Measurements from ENCODE around the gene HDHD3.
"Not testable (repeated sequence)": the region's sequence is repeated elsewhere in the genome, so short reads cannot be mapped to it uniquely, and the experiment has no call there.

The HDHD3 gene

GRCh38 chr9:113386571-113387393, 10.0 kb upstream of the HDHD3 start:
- H3K9me3 ChIP-seq (ENCODE audit: control insufficient read depth, low read length), result no peaks in the 10 kb centered on the region
- H3K9ac ChIP-seq (ENCODE audit: low read length), result peak overlapping the region; percentile 47
- no peaks in the 10 kb centered on the region for H3K27me3 ChIP-seq (ENCODE audit: control insufficient read depth, insufficient read depth, low read length)
- peaks cover 50% of the 10 kb centered on the region for H3K4me1 ChIP-seq (ENCODE audit: control insufficient read depth, insufficient read depth, low read length)
- peaks cover 19% of the 10 kb centered on the region for H3K36me3 ChIP-seq (ENCODE audit: control insufficient read depth, insufficient read depth, low read length)
- no peak overlapping the region for H3K4me3 ChIP-seq (ENCODE audit: low read length)

DNA sequence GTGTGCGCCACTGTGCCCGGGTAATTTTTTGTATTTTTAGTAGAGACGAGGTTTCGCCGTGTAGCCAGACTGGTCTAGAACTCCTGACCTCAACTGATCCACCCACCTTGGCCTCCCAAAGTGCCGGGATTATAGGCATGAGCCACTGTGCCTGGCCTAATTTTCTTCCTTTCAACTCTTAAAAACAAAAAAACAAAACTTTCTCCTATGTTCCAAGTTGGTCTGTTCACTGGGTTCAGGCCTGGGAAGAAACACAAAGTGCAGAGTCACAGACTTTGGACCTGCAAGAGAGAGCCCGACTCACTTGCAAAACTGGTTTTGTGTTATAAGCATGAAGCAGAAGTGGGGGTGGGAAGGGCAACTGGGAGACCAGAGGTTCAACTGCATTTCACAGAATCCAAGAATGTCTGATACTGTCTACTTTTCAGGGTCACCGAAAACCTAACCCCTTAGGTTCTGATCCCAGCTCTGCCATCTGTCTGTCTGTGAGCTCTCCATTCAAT, 5.2 kb upstream of the HDHD3 start:
- peaks cover 3% of the 10 kb centered on the region for H3K36me3 ChIP-seq (ENCODE audit: control insufficient read depth, insufficient read depth, low read length)
- no peak overlapping the region for H3K4me3 ChIP-seq (ENCODE audit: low read length)
- H3K9ac ChIP-seq (ENCODE audit: low read length), result peak overlapping the region; percentile 65
- no peaks in the 10 kb centered on the region for H3K27me3 ChIP-seq (ENCODE audit: control insufficient read depth, insufficient read depth, low read length)
- peaks cover 57% of the 10 kb centered on the region for H3K4me1 ChIP-seq (ENCODE audit: control insufficient read depth, insufficient read depth, low read length)
- no peaks in the 10 kb centered on the region for H3K9me3 ChIP-seq (ENCODE audit: control insufficient read depth, low read length)

DNA sequence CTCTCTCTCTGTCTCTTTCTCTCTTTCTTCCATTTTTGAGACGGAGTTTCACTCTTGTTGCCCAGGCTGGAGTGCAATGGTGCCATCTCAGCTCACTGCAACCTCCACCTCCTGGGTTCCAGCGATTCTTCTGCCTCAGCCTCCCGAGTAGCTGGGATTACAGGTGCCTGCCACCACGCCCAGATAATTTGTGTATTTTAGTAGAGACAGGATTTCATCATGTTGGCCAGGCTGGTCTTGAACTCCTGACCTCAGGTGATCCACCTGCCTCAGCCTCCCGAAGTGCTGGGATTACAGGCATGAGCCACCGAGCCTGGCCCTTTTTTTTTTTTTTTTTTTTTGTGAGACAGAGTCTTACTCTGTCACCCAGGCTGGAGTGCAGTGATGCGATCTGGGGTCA, 4.7 kb upstream of the HDHD3 start:
- not testable (repeated sequence) for H3K27me3 ChIP-seq (ENCODE audit: control insufficient read depth, insufficient read depth, low read length); H3K4me3 ChIP-seq (ENCODE audit: low read length); H3K36me3 ChIP-seq (ENCODE audit: control insufficient read depth, insufficient read depth, low read length); H3K9me3 ChIP-seq (ENCODE audit: control insufficient read depth, low read length)
- Histone ChIP-seq H3K4me1 (ENCODE audit: control insufficient read depth, insufficient read depth, low read length) (peaks cover 52% of the 10 kb centered on the region), H3K9ac (ENCODE audit: low read length) (peak overlapping the region; percentile 65)

- H3K27me3 ChIP-seq (ENCODE audit: control insufficient read depth, insufficient read depth, low read length), result no peaks in the 10 kb centered on the region
- peak overlapping the region; percentile 28 for H3K9ac ChIP-seq (ENCODE audit: low read length)
- no peaks in the 10 kb centered on the region for H3K36me3 ChIP-seq (ENCODE audit: control insufficient read depth, insufficient read depth, low read length)
- H3K9me3 ChIP-seq (ENCODE audit: control insufficient read depth, low read length), result no peaks in the 10 kb centered on the region
- peaks cover 49% of the 10 kb centered on the region for H3K4me1 ChIP-seq (ENCODE audit: control insufficient read depth, insufficient read depth, low read length)
- no peak overlapping the region for H3K4me3 ChIP-seq (ENCODE audit: low read length)
Observed at GRCh38 chr9:113380869-113381378, 4.1 kb upstream of the HDHD3 start.

DNA sequence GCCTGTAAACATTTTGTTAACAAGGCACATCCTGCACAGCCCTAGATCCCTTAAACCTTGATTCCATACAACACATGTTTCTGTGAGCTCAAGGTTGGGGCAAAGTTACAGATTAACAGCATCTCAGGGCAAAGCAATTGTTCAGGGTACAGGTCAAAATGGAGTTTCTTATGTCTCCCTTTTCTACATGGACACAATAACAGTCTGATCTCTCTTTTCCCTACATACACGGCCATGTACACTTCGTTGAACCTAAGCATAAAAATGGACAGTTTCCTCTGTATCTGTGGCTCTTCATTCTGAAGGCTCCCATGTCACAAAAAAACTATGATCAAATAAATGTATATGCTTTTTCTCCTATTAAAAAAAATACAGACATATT, 3.0 kb upstream of the HDHD3 start:
- H3K27me3 ChIP-seq (ENCODE audit: control insufficient read depth, insufficient read depth, low read length); H3K36me3 ChIP-seq (ENCODE audit: control insufficient read depth, insufficient read depth, low read length); H3K4me3 ChIP-seq (ENCODE audit: low read length); H3K9me3 ChIP-seq (ENCODE audit: control insufficient read depth, low read length); H3K9ac ChIP-seq (ENCODE audit: low read length): not testable (repeated sequence)
- H3K4me1 ChIP-seq (ENCODE audit: control insufficient read depth, insufficient read depth, low read length), result peaks cover 58% of the 10 kb centered on the region

GRCh38 chr9:113379094-113379828, 2.5 kb upstream of the HDHD3 start:
- not testable (repeated sequence) for H3K9me3 ChIP-seq (ENCODE audit: control insufficient read depth, low read length); H3K4me3 ChIP-seq (ENCODE audit: low read length); H3K36me3 ChIP-seq (ENCODE audit: control insufficient read depth, insufficient read depth, low read length); H3K9ac ChIP-seq (ENCODE audit: low read length); H3K27me3 ChIP-seq (ENCODE audit: control insufficient read depth, insufficient read depth, low read length)
- H3K4me1 ChIP-seq (ENCODE audit: control insufficient read depth, insufficient read depth, low read length), result peaks cover 64% of the 10 kb centered on the region

- peaks cover 20% of the 10 kb centered on the region for H3K36me3 ChIP-seq (ENCODE audit: control insufficient read depth, insufficient read depth, low read length)
- peak overlapping the region; percentile 80 for H3K4me3 ChIP-seq (ENCODE audit: low read length)
- H3K27me3 ChIP-seq (ENCODE audit: control insufficient read depth, insufficient read depth, low read length), result no peaks in the 10 kb centered on the region
- H3K9me3 ChIP-seq (ENCODE audit: control insufficient read depth, low read length), result no peaks in the 10 kb centered on the region
- H3K4me1 ChIP-seq (ENCODE audit: control insufficient read depth, insufficient read depth, low read length), result peaks cover 42% of the 10 kb centered on the region
- peak overlapping the region; percentile 98 for H3K9ac ChIP-seq (ENCODE audit: low read length)
Observed at GRCh38 chr9:113375057-113376023, 1.4 kb downstream of the HDHD3 start.

DNA sequence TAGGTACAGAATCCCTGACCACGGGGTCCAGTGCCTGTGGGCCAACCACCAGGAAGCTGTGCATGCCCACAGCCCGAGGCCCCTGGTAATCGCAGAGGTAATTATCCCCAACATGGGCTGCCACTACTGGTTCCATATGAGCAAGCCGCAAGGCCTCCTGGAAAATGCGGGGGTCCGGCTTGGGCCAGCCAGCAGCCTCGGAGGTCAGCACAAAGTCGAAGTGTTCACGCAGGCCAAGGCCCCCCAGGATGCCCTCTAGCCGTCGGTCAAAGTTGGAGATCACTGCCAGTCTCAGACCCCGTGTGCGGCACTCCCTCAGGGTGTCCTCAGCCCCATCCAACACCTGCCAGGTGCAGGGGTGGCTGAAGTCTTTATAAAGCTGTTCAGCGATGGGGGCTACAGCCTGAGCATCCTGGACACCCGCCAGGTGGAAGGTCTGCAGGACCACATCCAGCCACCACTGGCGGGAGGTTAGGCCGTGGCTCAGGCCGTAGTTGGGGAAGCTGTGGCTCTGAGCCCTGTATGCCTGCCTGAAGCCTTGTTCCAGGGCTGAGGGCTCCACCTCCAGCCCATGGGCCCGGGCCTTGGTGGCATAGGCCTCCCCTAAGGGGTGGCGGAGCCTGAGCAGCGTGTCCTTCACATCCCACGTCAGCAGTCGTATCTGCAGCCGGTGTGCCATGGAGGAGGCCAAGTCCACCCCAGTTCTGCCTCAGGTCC, 3.0 kb downstream of the HDHD3 start:
- peaks cover 42% of the 10 kb centered on the region for H3K4me1 ChIP-seq (ENCODE audit: control insufficient read depth, insufficient read depth, low read length)
- H3K27me3 ChIP-seq (ENCODE audit: control insufficient read depth, insufficient read depth, low read length), result no peaks in the 10 kb centered on the region
- no peaks in the 10 kb centered on the region for H3K9me3 ChIP-seq (ENCODE audit: control insufficient read depth, low read length)
- no peak overlapping the region for H3K4me3 ChIP-seq (ENCODE audit: low read length)
- no peak overlapping the region for H3K9ac ChIP-seq (ENCODE audit: low read length)
- H3K36me3 ChIP-seq (ENCODE audit: control insufficient read depth, insufficient read depth, low read length), result peaks cover 20% of the 10 kb centered on the region

DNA sequence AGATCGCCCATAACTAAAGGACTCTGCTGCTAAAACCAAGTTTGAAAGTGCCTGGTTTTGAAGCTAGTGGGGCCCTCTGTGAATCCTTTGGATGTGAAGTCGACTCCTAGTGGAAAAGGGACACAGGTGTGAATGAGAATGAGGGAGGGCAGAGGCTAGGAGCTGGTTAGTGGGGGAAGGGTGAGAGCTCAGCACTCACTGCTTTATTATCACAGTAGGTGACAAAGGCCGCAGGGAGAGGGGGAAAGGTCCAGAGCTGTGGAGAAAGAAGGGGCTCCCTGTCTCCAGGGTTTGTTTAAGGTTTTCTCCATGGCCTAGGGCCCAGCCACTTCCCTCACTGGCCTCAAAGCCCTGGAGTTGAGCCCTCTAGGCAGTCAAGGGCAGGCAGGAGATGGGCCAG, 3.5 kb downstream of the HDHD3 start:
- Histone ChIP-seq H3K27me3 (ENCODE audit: control insufficient read depth, insufficient read depth, low read length) (no peaks in the 10 kb centered on the region), H3K4me1 (ENCODE audit: control insufficient read depth, insufficient read depth, low read length) (peaks cover 44% of the 10 kb centered on the region), H3K4me3 (ENCODE audit: low read length) (no peak overlapping the region), H3K9ac (ENCODE audit: low read length) (no peak overlapping the region), H3K9me3 (ENCODE audit: control insufficient read depth, low read length) (no peaks in the 10 kb centered on the region), H3K36me3 (ENCODE audit: control insufficient read depth, insufficient read depth, low read length) (peaks cover 20% of the 10 kb centered on the region)

GRCh38 chr9:113372059-113372458, 4.7 kb downstream of the HDHD3 start:
- Histone ChIP-seq H3K4me1 (ENCODE audit: control insufficient read depth, insufficient read depth, low read length) (peaks cover 42% of the 10 kb centered on the region), H3K27me3 (ENCODE audit: control insufficient read depth, insufficient read depth, low read length) (no peaks in the 10 kb centered on the region), H3K9ac (ENCODE audit: low read length) (no peak overlapping the region), H3K4me3 (ENCODE audit: low read length) (no peak overlapping the region), H3K36me3 (ENCODE audit: control insufficient read depth, insufficient read depth, low read length) (peaks cover 20% of the 10 kb centered on the region), H3K9me3 (ENCODE audit: control insufficient read depth, low read length) (no peaks in the 10 kb centered on the region)

GRCh38 chr9:113370806-113371325, 5.9 kb downstream of the HDHD3 start:
- Histone ChIP-seq H3K4me3 (ENCODE audit: low read length) (no peak overlapping the region), H3K9ac (ENCODE audit: low read length) (no peak overlapping the region), H3K9me3 (ENCODE audit: control insufficient read depth, low read length) (no peaks in the 10 kb centered on the region), H3K36me3 (ENCODE audit: control insufficient read depth, insufficient read depth, low read length) (peaks cover 20% of the 10 kb centered on the region), H3K4me1 (ENCODE audit: control insufficient read depth, insufficient read depth, low read length) (peaks cover 42% of the 10 kb centered on the region), H3K27me3 (ENCODE audit: control insufficient read depth, insufficient read depth, low read length) (no peaks in the 10 kb centered on the region)
